IMR-90 (cell line): Measurements from ENCODE around the gene CDK5RAP2. TPM values are rescaled to one million over a fixed set of nuclear protein-coding genes. Genes with fewer than 3 reads are reported as not detected.

ENCODE experiments used
- ATAC-seq: fragments of 200-7000 bp; cut with Tn5 transposase; 2 replicates; pipeline ENCODE4 v1.9.1; 2020; ENCODE audit warnings: low read depth, mild to moderate bottlenecking, moderate library complexity
- BruUV-seq: library from RNA; stranded (reverse); fragments of 400-500 nt; replicated peaks from 2 replicates; lab custom pipeline; 2021; lab: Mats Ljungman, UMichigan
- CTCF ChIA-PET: fragments of 300-600 bp; formaldehyde crosslinking; extraction: SDS; loops from one replicate; lab custom pipeline; 2021; ENCODE audit warnings: antibody characterized with exemption; lab: Yijun Ruan, JAX
- POLR2A ChIA-PET: fragments of 300-600 bp; sonication (Branson Sonifier 250); formaldehyde crosslinking; loops from one replicate; lab custom pipeline; 2022; ENCODE audit warnings: antibody characterized with exemption; ENCODE audit not compliant: unreplicated experiment; lab: Charles Lee
- DNase-seq: peaks from one replicate; pipeline ENCODE4 v3.0.0; 2013
- H2AFZ ChIP-seq: replicated peaks from 2 replicates; pipeline ENCODE3; 2013; ENCODE audit warnings: low read length, mild to moderate bottlenecking; ENCODE audit not compliant: poor library complexity
- H2AK5ac ChIP-seq: 2 replicates; pipeline ENCODE4 v1.6.1; 2013; ENCODE audit warnings: low read depth, low read length, inconsistent platforms
- H2AK9ac ChIP-seq: replicated peaks from 2 replicates; pipeline ENCODE3; 2013; ENCODE audit warnings: mild to moderate bottlenecking, low read depth, low read length, moderate library complexity; ENCODE audit not compliant: poor library complexity
- H2BK120ac ChIP-seq: 2 replicates; pipeline ENCODE4 v1.6.1; 2013; ENCODE audit warnings: low read depth, low read length, inconsistent platforms
- H2BK15ac ChIP-seq: 3 replicates; pipeline ENCODE4 v1.6.1; 2013; ENCODE audit warnings: low read depth, low read length, inconsistent platforms
- H2BK20ac ChIP-seq: 2 replicates; pipeline ENCODE4 v1.6.1; 2013; ENCODE audit warnings: low read depth, mild to moderate bottlenecking, inconsistent platforms, low read length, moderate library complexity
- H2BK5ac ChIP-seq: 2 replicates; pipeline ENCODE4 v1.6.1; 2013; ENCODE audit warnings: mild to moderate bottlenecking, low read depth, low read length, inconsistent platforms; ENCODE audit not compliant: poor library complexity, severe bottlenecking
- H3K14ac ChIP-seq: replicated peaks from 2 replicates; pipeline ENCODE4 v1.6.1; 2013; ENCODE audit warnings: low read depth, low read length, inconsistent platforms
- H3K18ac ChIP-seq: 2 replicates; pipeline ENCODE4 v1.6.1; 2013; ENCODE audit warnings: low read depth, low read length, control low read depth
- H3K23ac ChIP-seq: 2 replicates; pipeline ENCODE4 v1.6.1; 2013; ENCODE audit warnings: low read depth, low read length, inconsistent platforms
- H3K27ac ChIP-seq: 2 replicates; pipeline ENCODE4 v1.5.1; 2013; ENCODE audit warnings: mild to moderate bottlenecking, control low read depth, low read length; ENCODE audit not compliant: insufficient read depth
- H3K27me3 ChIP-seq: 2 replicates; pipeline ENCODE4 v1.6.1; 2013; ENCODE audit warnings: low read length; ENCODE audit not compliant: control insufficient read depth, insufficient read depth
- H3K36me3 ChIP-seq: 2 replicates; pipeline ENCODE4 v1.6.1; 2013; ENCODE audit warnings: low read length, mixed read lengths; ENCODE audit not compliant: control insufficient read depth, insufficient read depth
- H3K4ac ChIP-seq: 2 replicates; pipeline ENCODE4 v1.6.1; 2013; ENCODE audit warnings: low read depth, low read length, inconsistent platforms
- H3K4me1 ChIP-seq: 2 replicates; pipeline ENCODE4 v1.6.1; 2013; ENCODE audit warnings: low read length, mixed read lengths; ENCODE audit not compliant: control insufficient read depth, insufficient read depth
- H3K4me2 ChIP-seq: 2 replicates; pipeline ENCODE4 v1.6.1; 2013; ENCODE audit warnings: low read depth, mild to moderate bottlenecking, control low read depth, low read length, moderate library complexity
- H3K4me3 ChIP-seq: 2 replicates; pipeline ENCODE4 v1.5.1; 2013; ENCODE audit warnings: low read depth, mild to moderate bottlenecking, control low read depth, low read length, moderate library complexity; ENCODE audit not compliant: insufficient read depth
- H3K56ac ChIP-seq: 2 replicates; pipeline ENCODE4 v1.6.1; 2013; ENCODE audit warnings: low read length, inconsistent platforms; ENCODE audit not compliant: insufficient read depth; ENCODE audit errors: extremely low read depth
- H3K79me1 ChIP-seq, 2 experiments: 2 replicates each; pipeline ENCODE4 v1.6.1; 2013; ENCODE audit warnings: low read length in 2 of 2, inconsistent platforms in 1 of 2, low read depth in 1 of 2
- H3K9ac ChIP-seq: 2 replicates; pipeline ENCODE4 v1.6.1; 2013; ENCODE audit warnings: low read depth, low read length, control low read depth
- H3K9me1 ChIP-seq: 2 replicates; pipeline ENCODE4 v1.6.1; 2013; ENCODE audit warnings: low read length, inconsistent platforms; ENCODE audit not compliant: insufficient read depth
- H3K9me3 ChIP-seq: 2 replicates; pipeline ENCODE4 v1.6.1; 2013; ENCODE audit warnings: low read length; ENCODE audit not compliant: control insufficient read depth, insufficient read depth
- H4K20me1 ChIP-seq: 2 replicates; pipeline ENCODE4 v1.6.1; 2013; ENCODE audit warnings: low read length, inconsistent platforms; ENCODE audit not compliant: insufficient read depth
- H4K5ac ChIP-seq: 2 replicates; pipeline ENCODE4 v1.6.1; 2013; ENCODE audit warnings: mild to moderate bottlenecking, low read depth, low read length, control low read depth
- H4K8ac ChIP-seq, 2 experiments: 2 replicates each; pipeline ENCODE4 v1.6.1; 2013; ENCODE audit warnings: low read depth in 2 of 2, low read length in 2 of 2, control low read depth in 1 of 2, inconsistent platforms in 1 of 2
- H4K91ac ChIP-seq: 2 replicates; pipeline ENCODE4 v1.6.1; 2013; ENCODE audit warnings: low read depth, low read length, inconsistent platforms; ENCODE audit not compliant: insufficient read depth
- BHLHE40 ChIP-seq: fragments of 150-350 bp; IDR thresholded peaks from 2 replicates; pipeline ENCODE4 v1.6.1; 2016; ENCODE audit warnings: mild to moderate bottlenecking, low read depth, low read length
- CEBPB ChIP-seq: IDR thresholded peaks from 2 replicates; pipeline ENCODE4 v1.6.1; 2012; ENCODE audit warnings: low read depth, low read length, improper control_type of control experiment
- CHD1 ChIP-seq: IDR thresholded peaks from 2 replicates; pipeline ENCODE4 v1.6.1; 2012; ENCODE audit warnings: low read depth, low read length, improper control_type of control experiment
- FOS ChIP-seq: fragments of 150-350 bp; IDR thresholded peaks from 2 replicates; pipeline ENCODE4 v1.6.1; 2016; ENCODE audit warnings: low read depth, low read length
- MAFK ChIP-seq: IDR thresholded peaks from 2 replicates; pipeline ENCODE4 v1.6.1; 2012; ENCODE audit warnings: low read depth, low read length, improper control_type of control experiment
- MAZ ChIP-seq: IDR thresholded peaks from 2 replicates; pipeline ENCODE4 v1.6.1; 2012; ENCODE audit warnings: low read depth, mild to moderate bottlenecking, low read length, improper control_type of control experiment, moderate library complexity, borderline replicate concordance
- RAD21 ChIP-seq: IDR thresholded peaks from 2 replicates; pipeline ENCODE4 v1.6.1; 2012; ENCODE audit warnings: low read length, improper control_type of control experiment
- RCOR1 ChIP-seq: IDR thresholded peaks from 2 replicates; pipeline ENCODE4 v1.6.1; 2012; ENCODE audit warnings: mild to moderate bottlenecking, low read length, improper control_type of control experiment; ENCODE audit not compliant: insufficient replicate concordance
- RFX5 ChIP-seq: IDR thresholded peaks from 2 replicates; pipeline ENCODE4 v1.8.0; 2012; ENCODE audit warnings: low read depth, mild to moderate bottlenecking, low read length, moderate library complexity
- SMC3 ChIP-seq: fragments of 150-350 bp; IDR thresholded peaks from 2 replicates; pipeline ENCODE4 v1.6.1; 2016; ENCODE audit warnings: low read depth, mild to moderate bottlenecking, antibody characterized with exemption, low read length, moderate library complexity
- WGBS, 2 experiments: methylation state at CpG; one replicate each; pipeline versions ENCODE4 v1.1.5 to v1.1.7; 2013; ENCODE audit warnings: missing lambda C conversion rate in 2 of 2; ENCODE audit not compliant: insufficient read length in 1 of 2; ENCODE audit errors: extremely low coverage in 2 of 2; 5-methylcytosine and 5-hydroxymethylcytosine counted together
- dilution Hi-C: fragments of 300-500 bp; cut with HindIII; formaldehyde crosslinking; loops from one replicate; pipeline ENCODE4 v1.14.3; 2018; ENCODE audit warnings: low sequenced_read_pairs; ENCODE audit not compliant: unreplicated experiment
- in situ Hi-C: fragments of 300-500 bp; cut with MboI; formaldehyde crosslinking; loops from 3 replicates; pipeline ENCODE4 v1.14.3; 2019; ENCODE audit warnings: low sequenced_read_pairs, inconsistent platforms, mixed read lengths
- intact Hi-C: fragments of 100-400 bp; cut with micrococcal nuclease; formaldehyde crosslinking; loops from 2 replicates; pipeline ENCODE4 v1.10.0; 2022
- polyA plus RNA-seq, 3 experiments: library from polyadenylated mRNA; depleted of rRNA; stranded (reverse); fragments of >200 nt; gene quantifications; 2 replicates each; pipeline ENCODE4 v1.2.3, GENCODE V29; 2012; ENCODE audit warnings: low replicate concordance in 1 of 3
- total RNA-seq: library from RNA; depleted of rRNA; stranded (reverse); fragments of >200 nt; gene quantifications from 2 replicates; pipeline ENCODE4 v1.2.3, GENCODE V29; 2012
- TF ChIP-seq, protein P1 (sequence below): conservative IDR thresholded peaks from 2 replicates; pipeline ENCODE4 v1.5.1; 2012; ENCODE audit warnings: mild to moderate bottlenecking, low read depth, low read length, improper control_type of control experiment
- TF ChIP-seq, protein P2 (sequence below): fragments of 150-350 bp; IDR thresholded peaks from 2 replicates; pipeline ENCODE4 v1.6.1; 2017; ENCODE audit warnings: mild to moderate bottlenecking, antibody characterized with exemption, low read length, low read depth
- TF ChIP-seq, protein P3 (sequence below): fragments of 150-350 bp; IDR thresholded peaks from 2 replicates; pipeline ENCODE4 v1.6.1; 2016; ENCODE audit warnings: low read depth, mild to moderate bottlenecking, low read length, moderate library complexity, borderline replicate concordance

Gene CDK5RAP2
- total and polyA plus RNA-seq, 2 of the 4 experiments (the other 2 are of a cell fraction), result 29.5 to 31.7 TPM

DNA sequence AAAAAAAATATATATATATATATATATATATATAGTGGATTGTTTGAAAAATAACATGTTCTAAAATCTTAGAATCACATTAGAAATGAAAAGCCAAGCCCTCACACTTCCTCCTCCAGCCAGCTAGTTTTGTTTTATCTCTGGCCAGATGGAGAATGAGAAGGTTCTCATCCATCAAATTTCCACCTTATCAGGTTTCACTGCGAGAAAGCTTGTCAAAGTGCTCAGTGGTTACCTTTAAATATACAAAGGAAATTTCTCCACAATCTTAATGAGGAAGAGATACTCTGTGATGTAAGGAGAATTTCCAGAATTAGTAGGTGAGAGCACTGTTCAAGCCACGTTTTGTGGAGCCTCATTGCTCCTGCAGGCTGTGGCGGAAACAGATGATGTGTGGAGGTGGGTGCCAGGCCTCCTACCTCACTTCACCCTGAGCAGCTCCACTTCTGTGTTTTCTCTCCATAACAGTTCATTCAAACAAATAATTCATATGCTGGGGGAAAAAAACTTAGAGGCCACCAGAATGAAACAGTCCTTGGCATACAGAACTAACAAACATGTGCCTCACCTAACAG, 71.9 kb downstream of the CDK5RAP2 start:
- no TSS peak for BruUV-seq
- POLR2A ChIA-PET, result no interaction called here
- H3K9ac ChIP-seq, result no peak overlapping the region
- H2AK9ac ChIP-seq, result no peak overlapping the region
- intact Hi-C loops, result no loop called here
- H4K91ac ChIP-seq, result no peak overlapping the region
- no peaks in the 10 kb centered on the region for H4K20me1 ChIP-seq
- TF ChIP-seq SMC3 (no peak), RCOR1 (no peak), FOS (no peak), CEBPB (no peak), MAFK (no peak), MAZ (no peak), RAD21 (no peak), BHLHE40 (no peak), CHD1 (no peak), RFX5 (no peak)
- TF ChIP-seq, protein P1, sequence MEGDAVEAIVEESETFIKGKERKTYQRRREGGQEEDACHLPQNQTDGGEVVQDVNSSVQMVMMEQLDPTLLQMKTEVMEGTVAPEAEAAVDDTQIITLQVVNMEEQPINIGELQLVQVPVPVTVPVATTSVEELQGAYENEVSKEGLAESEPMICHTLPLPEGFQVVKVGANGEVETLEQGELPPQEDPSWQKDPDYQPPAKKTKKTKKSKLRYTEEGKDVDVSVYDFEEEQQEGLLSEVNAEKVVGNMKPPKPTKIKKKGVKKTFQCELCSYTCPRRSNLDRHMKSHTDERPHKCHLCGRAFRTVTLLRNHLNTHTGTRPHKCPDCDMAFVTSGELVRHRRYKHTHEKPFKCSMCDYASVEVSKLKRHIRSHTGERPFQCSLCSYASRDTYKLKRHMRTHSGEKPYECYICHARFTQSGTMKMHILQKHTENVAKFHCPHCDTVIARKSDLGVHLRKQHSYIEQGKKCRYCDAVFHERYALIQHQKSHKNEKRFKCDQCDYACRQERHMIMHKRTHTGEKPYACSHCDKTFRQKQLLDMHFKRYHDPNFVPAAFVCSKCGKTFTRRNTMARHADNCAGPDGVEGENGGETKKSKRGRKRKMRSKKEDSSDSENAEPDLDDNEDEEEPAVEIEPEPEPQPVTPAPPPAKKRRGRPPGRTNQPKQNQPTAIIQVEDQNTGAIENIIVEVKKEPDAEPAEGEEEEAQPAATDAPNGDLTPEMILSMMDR, result no peak
- TF ChIP-seq, protein P2, sequence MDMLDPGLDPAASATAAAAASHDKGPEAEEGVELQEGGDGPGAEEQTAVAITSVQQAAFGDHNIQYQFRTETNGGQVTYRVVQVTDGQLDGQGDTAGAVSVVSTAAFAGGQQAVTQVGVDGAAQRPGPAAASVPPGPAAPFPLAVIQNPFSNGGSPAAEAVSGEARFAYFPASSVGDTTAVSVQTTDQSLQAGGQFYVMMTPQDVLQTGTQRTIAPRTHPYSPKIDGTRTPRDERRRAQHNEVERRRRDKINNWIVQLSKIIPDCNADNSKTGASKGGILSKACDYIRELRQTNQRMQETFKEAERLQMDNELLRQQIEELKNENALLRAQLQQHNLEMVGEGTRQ, result no peak
- TF ChIP-seq, protein P3, sequence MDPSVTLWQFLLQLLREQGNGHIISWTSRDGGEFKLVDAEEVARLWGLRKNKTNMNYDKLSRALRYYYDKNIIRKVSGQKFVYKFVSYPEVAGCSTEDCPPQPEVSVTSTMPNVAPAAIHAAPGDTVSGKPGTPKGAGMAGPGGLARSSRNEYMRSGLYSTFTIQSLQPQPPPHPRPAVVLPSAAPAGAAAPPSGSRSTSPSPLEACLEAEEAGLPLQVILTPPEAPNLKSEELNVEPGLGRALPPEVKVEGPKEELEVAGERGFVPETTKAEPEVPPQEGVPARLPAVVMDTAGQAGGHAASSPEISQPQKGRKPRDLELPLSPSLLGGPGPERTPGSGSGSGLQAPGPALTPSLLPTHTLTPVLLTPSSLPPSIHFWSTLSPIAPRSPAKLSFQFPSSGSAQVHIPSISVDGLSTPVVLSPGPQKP, result no peak
- no peak overlapping the region for H2BK5ac ChIP-seq
- dilution Hi-C loops, result no loop called here
- no peak overlapping the region for H3K4ac ChIP-seq
- no peak overlapping the region for H2BK15ac ChIP-seq
- H2BK120ac ChIP-seq, result no peak overlapping the region
- H4K5ac ChIP-seq, result no peak overlapping the region
- in situ Hi-C loops, result no loop called here
- H3K27ac ChIP-seq, result no peak overlapping the region
- CTCF ChIA-PET, result no interaction called here
- no peak overlapping the region for H3K23ac ChIP-seq
- no peaks in the 10 kb centered on the region for H3K27me3 ChIP-seq
- H3K14ac ChIP-seq, result no peak overlapping the region
- no peaks in the 10 kb centered on the region for H3K9me3 ChIP-seq
- H3K36me3 ChIP-seq, result no peaks in the 10 kb centered on the region; the same call in 1 of the 2 replicates
- peaks cover 18 to 22% of the 10 kb centered on the region in 2 experiments; a peak in 3 of 4 replicates for H3K79me1 ChIP-seq
- no peaks in the 10 kb centered on the region; the same call in 1 of the 2 replicates for H3K9me1 ChIP-seq
- DNase-seq (no peak), ATAC-seq (no peak)
- H3K4me3 ChIP-seq, result no peak overlapping the region
- no peak overlapping the region for H3K18ac ChIP-seq
- no peaks in the 10 kb centered on the region for H3K4me1 ChIP-seq
- no peak overlapping the region for H2AFZ ChIP-seq
- H2AK5ac ChIP-seq, result no peak overlapping the region
- no peak overlapping the region for H4K8ac ChIP-seq
- no peak overlapping the region for H2BK20ac ChIP-seq
- no peak overlapping the region for H3K4me2 ChIP-seq
- H3K56ac ChIP-seq, result no peak overlapping the region
- no CpG with 5 or more reads among the region's 3 CpGs for WGBS, 2 experiments
